Measurements from ENCODE around the gene PHF14. TPM values are rescaled to one million over a fixed set of nuclear protein-coding genes. Genes with fewer than 3 reads are reported as not detected.
"Not testable (repeated sequence)": the region's sequence is repeated elsewhere in the genome, so short reads cannot be mapped to it uniquely, and the experiment has no call there.

The PHF14 gene, protein sequence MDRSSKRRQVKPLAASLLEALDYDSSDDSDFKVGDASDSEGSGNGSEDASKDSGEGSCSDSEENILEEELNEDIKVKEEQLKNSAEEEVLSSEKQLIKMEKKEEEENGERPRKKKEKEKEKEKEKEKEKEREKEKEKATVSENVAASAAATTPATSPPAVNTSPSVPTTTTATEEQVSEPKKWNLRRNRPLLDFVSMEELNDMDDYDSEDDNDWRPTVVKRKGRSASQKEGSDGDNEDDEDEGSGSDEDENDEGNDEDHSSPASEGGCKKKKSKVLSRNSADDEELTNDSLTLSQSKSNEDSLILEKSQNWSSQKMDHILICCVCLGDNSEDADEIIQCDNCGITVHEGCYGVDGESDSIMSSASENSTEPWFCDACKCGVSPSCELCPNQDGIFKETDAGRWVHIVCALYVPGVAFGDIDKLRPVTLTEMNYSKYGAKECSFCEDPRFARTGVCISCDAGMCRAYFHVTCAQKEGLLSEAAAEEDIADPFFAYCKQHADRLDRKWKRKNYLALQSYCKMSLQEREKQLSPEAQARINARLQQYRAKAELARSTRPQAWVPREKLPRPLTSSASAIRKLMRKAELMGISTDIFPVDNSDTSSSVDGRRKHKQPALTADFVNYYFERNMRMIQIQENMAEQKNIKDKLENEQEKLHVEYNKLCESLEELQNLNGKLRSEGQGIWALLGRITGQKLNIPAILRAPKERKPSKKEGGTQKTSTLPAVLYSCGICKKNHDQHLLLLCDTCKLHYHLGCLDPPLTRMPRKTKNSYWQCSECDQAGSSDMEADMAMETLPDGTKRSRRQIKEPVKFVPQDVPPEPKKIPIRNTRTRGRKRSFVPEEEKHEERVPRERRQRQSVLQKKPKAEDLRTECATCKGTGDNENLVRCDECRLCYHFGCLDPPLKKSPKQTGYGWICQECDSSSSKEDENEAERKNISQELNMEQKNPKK
- 11.9 TPM for polyA plus RNA-seq

GRCh38 chr7:10973061-10973941 is at the start of gene PHF14:
TSS of gene PHF14 (plus strand) at chr7:10973872. CDS start at chr7:10974324, 452 bp downstream.
- H3K27me3 Mint-ChIP-seq = no peaks in the 10 kb centered on the region
- H3K4me3 Mint-ChIP-seq = peak within 1 kb of the TSS; percentile 85 to 98 (median 94)
- peaks cover 17 to 31% (median 18%) of the 10 kb centered on the region in 3 donors for H3K4me1 Mint-ChIP-seq
- H3K27ac Mint-ChIP-seq = peak within 1 kb of the TSS; percentile 65 to 97 (median 88)
- H3K9me3 Mint-ChIP-seq = peaks cover 0 to 2% (median 0%) of the 10 kb centered on the region in 3 donors
- H3K36me3 Mint-ChIP-seq = peaks cover 7% of the 10 kb centered on the region

GRCh38 chr7:10924370-10924769 is 49.3 kb upstream of the PHF14 start:
- H3K9me3 Mint-ChIP-seq = no peaks in the 10 kb centered on the region
- no peak overlapping the region for H3K4me3 Mint-ChIP-seq
- H3K27me3 Mint-ChIP-seq = no peaks in the 10 kb centered on the region
- H3K27ac Mint-ChIP-seq = no peak overlapping the region
- peaks cover 0 to 2% (median 0%) of the 10 kb centered on the region in 3 donors for H3K4me1 Mint-ChIP-seq
- H3K36me3 Mint-ChIP-seq = peaks cover 8% of the 10 kb centered on the region

DNA sequence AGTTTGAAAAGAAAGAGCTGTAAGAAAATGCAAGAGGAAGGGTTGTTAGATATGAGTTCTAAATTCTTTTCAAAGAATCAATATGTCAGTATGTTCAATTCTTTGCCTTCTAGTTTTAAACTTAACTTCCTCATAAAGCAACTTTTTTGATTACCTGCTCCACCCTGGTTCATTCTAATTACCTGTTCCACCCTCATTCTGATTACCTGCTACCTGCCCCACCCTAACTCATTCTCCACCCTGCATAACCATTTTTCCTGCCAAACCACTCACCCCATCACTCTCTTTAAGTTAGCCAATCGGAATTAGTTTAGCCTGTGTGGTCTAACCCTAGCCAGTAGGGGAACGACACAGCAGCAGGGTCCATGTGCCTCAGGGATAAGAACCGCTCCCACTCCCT is 45.5 kb upstream of the PHF14 start:
- H3K9me3 Mint-ChIP-seq, H3K4me1 Mint-ChIP-seq, H3K27me3 Mint-ChIP-seq, H3K4me3 Mint-ChIP-seq, H3K27ac Mint-ChIP-seq: not testable (repeated sequence)
- H3K36me3 Mint-ChIP-seq = peaks cover 13% of the 10 kb centered on the region

GRCh38 chr7:10930551-10930950 is 43.1 kb upstream of the PHF14 start:
- no peak overlapping the region for H3K27ac Mint-ChIP-seq
- no peaks in the 10 kb centered on the region for H3K27me3 Mint-ChIP-seq
- no peak overlapping the region for H3K4me3 Mint-ChIP-seq
- no peaks in the 10 kb centered on the region for H3K9me3 Mint-ChIP-seq
- H3K36me3 Mint-ChIP-seq = peaks cover 11% of the 10 kb centered on the region
- H3K4me1 Mint-ChIP-seq = peaks cover 0 to 2% (median 1%) of the 10 kb centered on the region in 3 donors

DNA sequence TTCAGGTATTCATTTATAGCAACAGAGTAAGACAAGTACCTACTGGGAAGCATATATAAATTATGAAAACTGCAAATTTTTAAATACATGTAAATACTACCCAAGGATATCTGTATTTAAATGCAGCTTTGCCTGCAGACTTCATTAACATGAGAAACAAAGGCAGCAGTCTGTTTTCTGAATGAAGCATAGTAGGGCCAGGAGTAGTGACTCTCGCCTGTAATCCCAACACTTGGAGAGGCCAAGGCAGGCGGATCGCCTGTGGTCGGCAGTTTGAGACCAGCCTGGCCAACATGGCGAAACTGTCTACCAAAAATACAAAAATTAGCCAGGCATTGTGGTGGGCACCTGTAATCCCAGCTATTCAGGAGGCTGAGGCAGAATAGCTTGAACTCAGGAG is 42.5 kb upstream of the PHF14 start:
- H3K27ac Mint-ChIP-seq = no peak overlapping the region
- H3K9me3 Mint-ChIP-seq = no peaks in the 10 kb centered on the region
- H3K4me1 Mint-ChIP-seq = peaks cover 0 to 2% (median 1%) of the 10 kb centered on the region in 3 donors
- H3K36me3 Mint-ChIP-seq = peaks cover 11% of the 10 kb centered on the region
- no peak overlapping the region for H3K4me3 Mint-ChIP-seq
- no peaks in the 10 kb centered on the region for H3K27me3 Mint-ChIP-seq

GRCh38 chr7:10934292-10934691 is 39.4 kb upstream of the PHF14 start:
- H3K27ac Mint-ChIP-seq = no peak overlapping the region
- peaks cover 8 to 11% (median 10%) of the 10 kb centered on the region in 3 donors for H3K4me1 Mint-ChIP-seq
- no peaks in the 10 kb centered on the region for H3K9me3 Mint-ChIP-seq
- peaks cover 5% of the 10 kb centered on the region for H3K36me3 Mint-ChIP-seq
- H3K4me3 Mint-ChIP-seq = no peak overlapping the region
- H3K27me3 Mint-ChIP-seq = no peaks in the 10 kb centered on the region

DNA sequence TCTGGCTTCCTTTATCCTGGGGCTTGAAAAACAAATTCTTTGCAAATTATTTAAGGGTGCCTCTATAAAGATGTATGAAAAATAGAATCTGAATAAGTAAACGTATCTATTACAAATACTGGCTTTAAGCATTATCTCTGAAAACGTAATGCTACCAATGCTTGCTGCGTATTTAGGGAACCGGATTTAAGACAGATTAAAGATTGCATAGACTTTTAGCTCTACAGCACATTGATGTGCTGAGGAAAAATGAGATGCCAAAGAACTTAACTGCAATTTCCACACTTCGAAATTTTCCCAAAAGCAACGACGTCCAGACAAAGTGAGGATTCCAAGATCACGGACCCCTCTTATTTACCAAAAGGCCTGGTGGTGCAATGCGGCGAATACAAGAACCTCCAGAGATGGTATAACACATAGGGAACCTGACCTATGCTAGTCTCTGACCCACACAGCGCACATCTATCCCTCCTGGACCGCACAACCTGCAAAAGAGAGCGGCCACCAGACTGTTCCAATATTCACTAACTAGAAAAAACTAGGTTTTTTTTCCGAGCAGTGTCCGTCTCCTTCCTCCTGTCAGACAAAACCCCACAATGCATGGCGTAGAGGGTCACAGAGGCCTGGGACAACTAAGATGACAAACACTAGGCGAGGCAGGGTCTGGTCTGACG is 34.3 kb upstream of the PHF14 start:
- no peaks in the 10 kb centered on the region for H3K27me3 Mint-ChIP-seq
- H3K4me1 Mint-ChIP-seq = peaks cover 10 to 13% (median 10%) of the 10 kb centered on the region in 3 donors
- no peaks in the 10 kb centered on the region for H3K9me3 Mint-ChIP-seq
- H3K36me3 Mint-ChIP-seq = no peaks in the 10 kb centered on the region
- H3K27ac Mint-ChIP-seq = no peak overlapping the region
- no peak overlapping the region for H3K4me3 Mint-ChIP-seq

DNA sequence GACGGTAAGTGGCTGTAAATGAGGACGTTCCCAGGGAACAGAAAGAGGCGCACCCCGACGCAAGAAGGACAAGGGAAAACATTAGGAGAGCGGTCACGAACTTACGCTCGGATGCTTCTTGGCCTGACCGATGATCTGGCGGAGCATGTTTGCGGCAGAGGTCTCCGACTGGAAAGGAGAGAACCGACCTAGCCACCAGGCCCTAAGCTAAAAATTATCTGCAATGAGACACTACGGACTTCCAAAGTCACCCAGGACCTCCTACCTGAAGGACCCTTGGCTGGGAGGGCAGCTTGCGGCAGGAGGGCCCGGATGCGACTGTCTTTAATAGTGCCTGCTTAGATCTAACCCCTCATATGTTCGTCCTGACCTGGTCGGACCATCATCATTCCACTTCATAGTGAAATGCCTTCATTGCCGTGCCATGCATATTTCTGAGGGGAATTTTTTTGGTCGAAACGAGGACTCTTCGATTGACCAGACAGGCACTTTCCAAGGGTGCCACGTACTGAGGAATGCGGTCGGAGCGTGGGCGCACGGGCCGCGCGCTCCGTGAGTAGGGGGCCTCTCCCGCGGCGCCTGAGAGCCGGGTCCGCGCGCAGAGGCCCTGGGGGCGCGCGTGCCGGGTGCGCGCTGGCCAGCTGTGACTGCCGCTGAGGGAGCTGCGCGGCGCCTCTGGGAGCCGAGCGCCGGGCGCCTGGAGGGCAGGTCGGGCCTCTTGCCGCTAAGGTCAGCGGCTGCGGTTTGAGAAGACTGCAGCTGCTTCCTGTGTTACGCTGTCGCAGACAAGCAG is 33.6 kb upstream of the PHF14 start:
- Mint-ChIP-seq H3K4me3 (no peak overlapping the region), H3K27me3 (no peaks in the 10 kb centered on the region), H3K27ac (no peak overlapping the region), H3K4me1 (peaks cover 10 to 13% (median 10%) of the 10 kb centered on the region in 3 donors), H3K36me3 (no peaks in the 10 kb centered on the region), H3K9me3 (no peaks in the 10 kb centered on the region)

DNA sequence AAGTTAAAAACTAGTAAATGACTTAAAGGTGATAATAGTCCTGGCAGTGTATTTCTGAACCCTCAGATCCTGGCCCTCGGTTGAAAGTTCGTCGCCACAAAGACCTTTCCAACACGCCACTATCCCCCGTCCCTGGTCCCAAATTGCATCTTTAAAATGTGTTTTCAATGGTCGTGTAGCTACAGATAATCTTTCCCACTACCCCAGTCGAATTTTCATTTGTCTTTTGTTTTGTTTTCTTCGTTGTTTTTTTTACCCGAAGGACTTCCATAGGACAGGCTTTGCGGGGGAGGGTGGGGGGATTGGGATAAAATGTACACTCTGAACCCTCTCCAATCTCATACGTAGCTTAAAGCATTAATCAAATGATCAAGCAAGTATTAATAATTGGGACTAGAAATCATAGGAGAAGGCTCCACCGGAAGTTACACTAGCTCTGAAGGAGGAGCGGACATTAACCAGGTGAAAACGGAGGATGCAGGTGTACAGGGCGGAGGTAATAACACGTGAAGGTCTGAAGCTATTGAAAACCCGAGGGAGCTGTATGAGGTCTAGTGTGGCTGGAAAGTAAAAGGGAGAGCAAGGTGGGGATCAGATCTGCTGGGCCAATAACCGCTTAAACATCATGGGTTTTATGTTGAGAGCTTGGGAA is 32.8 kb upstream of the PHF14 start:
- Mint-ChIP-seq H3K9me3 (no peaks in the 10 kb centered on the region), H3K4me1 (peaks cover 10 to 11% (median 10%) of the 10 kb centered on the region in 3 donors), H3K27ac (no peak overlapping the region), H3K36me3 (no peaks in the 10 kb centered on the region), H3K4me3 (no peak overlapping the region), H3K27me3 (no peaks in the 10 kb centered on the region)

GRCh38 chr7:10950494-10950893 is 23.2 kb upstream of the PHF14 start:
- Mint-ChIP-seq H3K27me3 (peaks cover 3% of the 10 kb centered on the region), H3K27ac (no peak overlapping the region), H3K4me3 (no peak overlapping the region), H3K9me3 (peaks cover 0 to 4% (median 2%) of the 10 kb centered on the region in 3 donors), H3K4me1 (peaks cover 0 to 9% (median 4%) of the 10 kb centered on the region in 3 donors), H3K36me3 (no peaks in the 10 kb centered on the region)

- not testable (repeated sequence) for H3K9me3 Mint-ChIP-seq
Observed at GRCh38 chr7:10950974-10951578, 22.6 kb upstream of the PHF14 start.

GRCh38 chr7:10952588-10952987 is 21.1 kb upstream of the PHF14 start:
- Mint-ChIP-seq H3K4me1 (peaks cover 0 to 8% (median 4%) of the 10 kb centered on the region in 3 donors), H3K36me3 (peaks cover 2% of the 10 kb centered on the region), H3K4me3 (no peak overlapping the region), H3K27me3 (peaks cover 3% of the 10 kb centered on the region), H3K27ac (no peak overlapping the region), H3K9me3 (peaks cover 0 to 4% (median 2%) of the 10 kb centered on the region in 3 donors)

More at GRCh38 chr7:10950974-10951578, 22.6 kb upstream of the PHF14 start:
- not testable (repeated sequence) for H3K4me1 Mint-ChIP-seq, H3K27me3 Mint-ChIP-seq, H3K27ac Mint-ChIP-seq, H3K4me3 Mint-ChIP-seq, H3K36me3 Mint-ChIP-seq

Measured in IgD-negative memory B cell (primary cell).